ENCODE measurements around the gene KRT86. TPM values are rescaled to one million over a fixed set of nuclear protein-coding genes. Genes with fewer than 3 reads are reported as not detected.
A peak's percentile ranks its signal among the peaks of the same experiment; 100 is the strongest.

Gene KRT86
- total RNA-seq, 2 experiments from 2014 or later: not detected

- no peaks in the 10 kb centered on the region for H3K9me3 Mint-ChIP-seq
Measured at GRCh38 chr12:52245962-52246569, 28.4 kb upstream of the KRT86 start.

GRCh38 chr12:52246720-52247621 lies 27.5 kb upstream of the KRT86 start:
- ATAC-seq (ENCODE audit: poor library complexity) (no peak), DNase-seq (no peak)
- ChIA-PET POLR2A (no interaction called here), CTCF (no interaction called here)
- Histone ChIP-seq H3K36me3 (ENCODE audit: insufficient read depth, low read length) (no peaks in the 10 kb centered on the region), H3K4me1 (ENCODE audit: insufficient read depth, low read length) (peaks cover 33% of the 10 kb centered on the region), H3K27me3 (ENCODE audit: control insufficient read depth in 1 of 2, insufficient read depth in 2 of 2, low read length in 2 of 2) (peaks cover 13 to 14% of the 10 kb centered on the region in 2 experiments), H3K27ac (ENCODE audit: low read depth in 1 of 2, low read length in 2 of 2) (no peak overlapping the region), H3K9me3 (ENCODE audit: control insufficient read depth in 1 of 2, insufficient read depth in 1 of 2, low read length in 2 of 2) (peaks cover 0 to 4% of the 10 kb centered on the region in 2 experiments), H3K4me3 (ENCODE audit: low read length) (no peak overlapping the region)
- Mint-ChIP-seq H3K4me1 (ENCODE audit: low read depth) (peaks cover 18% of the 10 kb centered on the region), H3K36me3 (ENCODE audit: low read depth) (no peaks in the 10 kb centered on the region), H3K27me3 (peaks cover 38% of the 10 kb centered on the region), H3K27ac (no peak overlapping the region), H3K4me3 (no peak overlapping the region), H3K9me3 (no peaks in the 10 kb centered on the region)
- intact Hi-C loops (cut with DNase I, micrococcal nuclease): no loop called here
- TF ChIP-seq CTCF (IDR thresholded peaks at IDR 0.05): no peak

More at GRCh38 chr12:52245962-52246569, 28.4 kb upstream of the KRT86 start:
- DNase-seq (no peak), ATAC-seq (ENCODE audit: poor library complexity) (no peak)
- Histone ChIP-seq H3K4me1 (ENCODE audit: insufficient read depth, low read length) (peaks cover 27% of the 10 kb centered on the region), H3K9me3 (ENCODE audit: control insufficient read depth in 1 of 2, insufficient read depth in 1 of 2, low read length in 2 of 2) (peaks cover 0 to 4% of the 10 kb centered on the region in 2 experiments), H3K4me3 (ENCODE audit: low read length) (no peak overlapping the region), H3K27me3 (ENCODE audit: control insufficient read depth in 1 of 2, insufficient read depth in 2 of 2, low read length in 2 of 2) (peaks cover 13 to 14% of the 10 kb centered on the region in 2 experiments), H3K36me3 (ENCODE audit: insufficient read depth, low read length) (no peaks in the 10 kb centered on the region), H3K27ac (ENCODE audit: low read depth in 1 of 2, low read length in 2 of 2) (no peak overlapping the region)
- Mint-ChIP-seq H3K4me3 (no peak overlapping the region), H3K4me1 (ENCODE audit: low read depth) (peaks cover 18% of the 10 kb centered on the region), H3K27ac (no peak overlapping the region), H3K36me3 (ENCODE audit: low read depth) (no peaks in the 10 kb centered on the region), H3K27me3 (peaks cover 35% of the 10 kb centered on the region)
- ChIA-PET POLR2A (no interaction called here), CTCF (no interaction called here)
- no peak for TF ChIP-seq CTCF (IDR thresholded peaks at IDR 0.05)
- intact Hi-C loops (cut with DNase I, micrococcal nuclease): no loop called here

GRCh38 chr12:52247622-52248540 lies 26.6 kb upstream of the KRT86 start:
- no peak overlapping the region for H3K4me3 ChIP-seq (ENCODE audit: low read length)
- TF ChIP-seq CTCF (IDR thresholded peaks at IDR 0.05): no peak
- H3K36me3 ChIP-seq (ENCODE audit: insufficient read depth, low read length): no peaks in the 10 kb centered on the region
- H3K36me3 Mint-ChIP-seq (ENCODE audit: low read depth): no peaks in the 10 kb centered on the region
- DNase-seq: peak in 1 of 14 experiments; percentile 16
- peaks cover 0 to 4% of the 10 kb centered on the region in 2 experiments for H3K9me3 ChIP-seq (ENCODE audit: control insufficient read depth in 1 of 2, insufficient read depth in 1 of 2, low read length in 2 of 2)
- peaks cover 38% of the 10 kb centered on the region for H3K27me3 Mint-ChIP-seq
- POLR2A ChIA-PET: no interaction called here
- peaks cover 32% of the 10 kb centered on the region for H3K4me1 ChIP-seq (ENCODE audit: insufficient read depth, low read length)
- H3K4me3 Mint-ChIP-seq: no peak overlapping the region
- H3K4me1 Mint-ChIP-seq (ENCODE audit: low read depth): peaks cover 18% of the 10 kb centered on the region
- H3K27ac ChIP-seq (ENCODE audit: low read depth in 1 of 2, low read length in 2 of 2): no peak overlapping the region
- intact Hi-C loops (cut with DNase I, micrococcal nuclease): no loop called here
- no peak overlapping the region for H3K27ac Mint-ChIP-seq
- H3K27me3 ChIP-seq (ENCODE audit: control insufficient read depth in 1 of 2, insufficient read depth in 2 of 2, low read length in 2 of 2): peaks cover 13 to 14% of the 10 kb centered on the region in 2 experiments
- CTCF ChIA-PET: no interaction called here
- no peak for ATAC-seq (ENCODE audit: poor library complexity)
- H3K9me3 Mint-ChIP-seq: no peaks in the 10 kb centered on the region
